Breast epithelium (tissue), 3 donors: Measurements from ENCODE around the gene PMEL.
A peak's percentile ranks its signal among the peaks of the same experiment; 100 is the strongest.

Source experiments
- POLR2A ChIP-seq: fragments of 450-650 bp; IDR thresholded peaks from one replicate; pipeline ENCODE4 v1.6.1; 2016; ENCODE audit warnings: antibody characterized with exemption, mild to moderate bottlenecking, moderate library complexity
- POLR2AphosphoS5 ChIP-seq, 3 donors: sonication (generic); formaldehyde crosslinking; IDR thresholded peaks; one replicate each; pipeline ENCODE4 v1.6.1; 2017; ENCODE audit warnings: antibody characterized with exemption in 3 of 3

DNA sequence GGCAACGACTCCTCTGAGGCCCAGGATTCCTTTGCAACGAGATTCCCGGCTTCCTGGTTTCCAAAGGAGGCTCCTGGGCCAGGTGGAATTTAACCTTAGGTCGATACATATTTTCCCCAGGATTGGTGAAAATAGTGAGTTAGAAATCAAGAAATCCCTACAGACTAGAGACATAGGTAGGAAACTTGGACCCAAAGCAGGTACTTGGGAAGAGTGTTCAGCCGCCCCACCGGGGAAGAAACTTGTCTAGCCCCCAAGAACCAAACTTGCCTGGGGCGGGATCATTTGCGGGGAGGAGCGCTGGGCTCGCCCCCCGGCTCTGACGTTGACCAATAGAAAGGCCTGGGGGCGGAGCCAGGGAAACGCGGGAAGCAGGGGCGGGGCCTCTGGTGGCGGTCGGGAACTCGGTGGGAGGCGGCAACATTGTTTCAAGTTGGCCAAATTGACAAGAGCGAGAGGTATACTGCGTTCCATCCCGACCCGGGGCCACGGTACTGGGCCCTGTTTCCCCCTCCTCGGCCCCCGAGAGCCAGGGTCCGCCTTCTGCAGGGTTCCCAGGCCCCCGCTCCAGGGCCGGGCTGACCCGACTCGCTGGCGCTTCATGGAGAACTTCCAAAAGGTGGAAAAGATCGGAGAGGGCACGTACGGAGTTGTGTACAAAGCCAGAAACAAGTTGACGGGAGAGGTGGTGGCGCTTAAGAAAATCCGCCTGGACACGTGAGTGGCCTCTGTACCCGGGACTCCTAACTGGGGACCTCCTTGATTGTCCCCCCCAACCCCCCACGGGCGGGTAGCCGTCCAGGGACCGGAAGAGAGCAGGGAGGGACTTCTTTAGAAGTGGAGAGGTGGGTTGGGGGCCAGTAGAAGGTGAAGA is 803 bp upstream of the PMEL start, which contains the start of gene CDK2:
- TF ChIP-seq POLR2A (peak; percentile 78), POLR2AphosphoS5 (IDR thresholded peaks at IDR 0.05) (peak; percentile 50 to 89 (median 61))
